Mesendoderm (in vitro differentiated cells): ENCODE results near the gene RIMS1.

Experiments used
- DNase-seq: peaks from one replicate; pipeline ENCODE4 v3.0.0; 2013
- H2AK5ac ChIP-seq: 2 replicates; pipeline ENCODE4 v1.6.1; 2013; ENCODE audit warnings: low read length, inconsistent platforms
- H2BK120ac ChIP-seq: 2 replicates; pipeline ENCODE4 v1.6.1; 2013; ENCODE audit warnings: low read depth, mild to moderate bottlenecking, low read length, moderate library complexity, mixed read lengths
- H2BK15ac ChIP-seq: replicated peaks from 2 replicates; pipeline ENCODE4 v1.6.1; 2013; ENCODE audit warnings: low read depth, mild to moderate bottlenecking, moderate library complexity
- H2BK5ac ChIP-seq: 2 replicates; pipeline ENCODE4 v1.6.1; 2013; ENCODE audit warnings: low read length, inconsistent platforms
- H3K18ac ChIP-seq: 2 replicates; pipeline ENCODE4 v1.6.1; 2013; ENCODE audit warnings: mild to moderate bottlenecking, low read length, mixed read lengths
- H3K23ac ChIP-seq: one replicate; pipeline ENCODE4 v1.6.1; 2013; ENCODE audit warnings: low read length
- H3K27ac ChIP-seq: 2 replicates; pipeline ENCODE4 v1.5.1; 2013; ENCODE audit warnings: low read depth, mild to moderate bottlenecking, inconsistent platforms, low read length, moderate library complexity
- H3K27me3 ChIP-seq: 2 replicates; pipeline ENCODE4 v1.6.1; 2013; ENCODE audit warnings: low read length, control low read depth, mild to moderate bottlenecking, inconsistent platforms; ENCODE audit not compliant: insufficient read depth, poor library complexity
- H3K36me3 ChIP-seq: 2 replicates; pipeline ENCODE4 v1.6.1; 2013; ENCODE audit warnings: low read length, inconsistent platforms; ENCODE audit not compliant: control insufficient read depth, insufficient read depth
- H3K4ac ChIP-seq: one replicate; pipeline ENCODE4 v1.6.1; 2013; ENCODE audit warnings: low read depth, mild to moderate bottlenecking, low read length, moderate library complexity
- H3K4me1 ChIP-seq: 2 replicates; pipeline ENCODE4 v1.6.1; 2013; ENCODE audit warnings: low read depth, low read length, inconsistent platforms; ENCODE audit not compliant: control insufficient read depth
- H3K4me2 ChIP-seq: 2 replicates; pipeline ENCODE4 v1.6.1; 2013; ENCODE audit warnings: low read length
- H3K4me3 ChIP-seq: 2 replicates; pipeline ENCODE4 v1.5.1; 2013; ENCODE audit warnings: mild to moderate bottlenecking, low read length
- H3K56ac ChIP-seq: one replicate; pipeline ENCODE4 v1.6.1; 2013; ENCODE audit warnings: low read length
- H3K79me1 ChIP-seq: 2 replicates; pipeline ENCODE4 v1.6.1; 2013; ENCODE audit warnings: low read length, inconsistent platforms
- H3K79me2 ChIP-seq: 2 replicates; pipeline ENCODE4 v1.6.1; 2013; ENCODE audit warnings: mild to moderate bottlenecking, low read length; ENCODE audit not compliant: control insufficient read depth, insufficient read depth
- H3K9ac ChIP-seq: 2 replicates; pipeline ENCODE4 v1.6.1; 2013; ENCODE audit warnings: low read length, inconsistent platforms
- H4K5ac ChIP-seq: one replicate; pipeline ENCODE4 v1.6.1; 2013; ENCODE audit warnings: low read length
- H4K8ac ChIP-seq: one replicate; pipeline ENCODE4 v1.6.1; 2013; ENCODE audit warnings: low read depth, mild to moderate bottlenecking, control low read depth, low read length, moderate library complexity
- WGBS: extraction: QIAGEN DNeasy Blood & Tissue Kit; methylation state at CpG from one replicate; pipeline ENCODE4 v1.1.7; 2013; ENCODE audit warnings: low lambda C conversion rate, missing lambda C conversion rate; ENCODE audit not compliant: insufficient coverage; ENCODE audit errors: extremely low coverage; 5-methylcytosine and 5-hydroxymethylcytosine counted together

RIMS1 gene

DNA sequence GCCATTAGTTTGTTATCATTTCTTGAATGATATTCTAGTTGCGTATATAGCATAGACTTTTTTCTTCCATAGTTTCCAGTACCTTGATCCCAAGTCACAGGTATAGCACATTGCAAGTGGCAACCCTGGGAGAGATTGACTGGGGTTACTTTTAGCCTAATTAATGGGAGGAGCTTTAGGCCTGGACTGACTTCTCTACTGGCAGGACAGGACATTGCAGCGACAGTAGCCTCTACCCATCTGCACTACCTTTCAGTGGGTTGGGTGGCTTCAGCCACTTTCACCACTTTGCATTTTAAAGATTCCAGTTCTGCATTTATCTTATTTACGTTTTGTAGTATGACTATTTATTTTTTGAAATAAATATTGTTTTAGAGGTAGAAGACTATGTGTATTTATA lies 320.3 kb downstream of the RIMS1 start:
- Histone ChIP-seq H3K9ac (no peak overlapping the region), H3K4me3 (no peak overlapping the region), H3K23ac (no peak overlapping the region), H3K56ac (no peak overlapping the region), H3K4ac (no peak overlapping the region), H3K4me2 (no peak overlapping the region), H4K5ac (no peak overlapping the region), H4K8ac (no peak overlapping the region), H2BK15ac (no peak overlapping the region), H3K27me3 (no peaks in the 10 kb centered on the region), H3K36me3 (no peaks in the 10 kb centered on the region), H2BK5ac (no peak overlapping the region), H3K79me2 (no peaks in the 10 kb centered on the region), H3K4me1 (no peaks in the 10 kb centered on the region), H2AK5ac (no peak overlapping the region), H2BK120ac (no peak overlapping the region), H3K79me1 (no peaks in the 10 kb centered on the region), H3K18ac (no peak overlapping the region), H3K27ac (no peak overlapping the region)
- no CpG with 5 or more reads among the region's 3 CpGs for whole genome bisulfite sequencing
- DNase-seq = peak; percentile 28

DNA sequence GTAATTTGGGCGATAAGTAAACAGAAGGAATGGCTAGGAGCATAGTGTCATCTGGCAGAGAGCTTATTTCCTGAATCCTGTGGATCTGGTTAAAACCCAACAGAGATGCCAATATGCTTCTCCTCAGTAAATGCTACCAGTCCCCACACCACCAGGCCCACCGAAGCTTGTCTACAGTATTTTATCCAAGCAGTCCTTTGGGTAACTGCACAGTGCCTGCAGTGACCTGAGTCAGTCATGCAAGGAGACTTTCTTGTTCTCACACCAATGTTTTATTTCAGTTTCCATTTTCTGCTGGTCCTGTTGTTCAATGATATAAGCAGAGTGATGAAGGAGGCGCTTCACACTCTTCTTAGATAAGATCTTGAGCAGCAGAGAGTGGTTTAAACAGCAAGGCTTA lies 326.3 kb downstream of the RIMS1 start:
- no peak overlapping the region for H2AK5ac ChIP-seq
- no peaks in the 10 kb centered on the region for H3K27me3 ChIP-seq
- no peaks in the 10 kb centered on the region for H3K79me2 ChIP-seq
- H3K56ac ChIP-seq = no peak overlapping the region
- WGBS = no CpG with 5 or more reads among the region's 3 CpGs
- no peaks in the 10 kb centered on the region for H3K36me3 ChIP-seq
- no peak overlapping the region for H3K18ac ChIP-seq
- H2BK120ac ChIP-seq = no peak overlapping the region
- no peak overlapping the region for H4K5ac ChIP-seq
- H3K4me2 ChIP-seq = no peak overlapping the region
- no peaks in the 10 kb centered on the region for H3K79me1 ChIP-seq
- no peak overlapping the region for H3K4ac ChIP-seq
- DNase-seq = no peak
- no peak overlapping the region for H3K23ac ChIP-seq
- H3K27ac ChIP-seq = no peak overlapping the region
- H2BK15ac ChIP-seq = no peak overlapping the region
- H3K4me3 ChIP-seq = no peak overlapping the region
- H4K8ac ChIP-seq = no peak overlapping the region
- H3K4me1 ChIP-seq = no peaks in the 10 kb centered on the region
- H3K9ac ChIP-seq = no peak overlapping the region
- no peak overlapping the region for H2BK5ac ChIP-seq

DNA sequence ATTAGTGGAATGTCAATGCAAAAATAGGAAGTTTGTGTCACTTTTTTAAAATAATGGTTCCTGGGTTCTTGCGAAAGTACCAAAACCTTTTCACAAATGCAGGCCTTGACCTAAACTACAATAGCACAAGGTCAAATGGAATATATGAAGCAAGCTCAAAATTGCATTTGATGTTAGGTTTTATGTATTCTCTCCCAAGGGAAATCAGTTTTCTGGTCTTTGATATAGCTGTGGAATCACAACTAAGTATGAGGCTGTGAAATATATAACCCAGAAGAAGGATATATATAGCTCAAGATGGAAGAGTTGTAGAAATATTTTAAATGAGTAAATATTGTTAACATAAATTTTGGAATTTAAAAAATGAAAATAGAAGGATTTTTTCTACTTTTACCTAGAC lies 327.3 kb downstream of the RIMS1 start:
- no peak overlapping the region for H3K4me3 ChIP-seq
- no peak overlapping the region for H2BK5ac ChIP-seq
- no peak overlapping the region for H3K56ac ChIP-seq
- no peak overlapping the region for H3K23ac ChIP-seq
- H3K27me3 ChIP-seq = no peaks in the 10 kb centered on the region
- H2AK5ac ChIP-seq = no peak overlapping the region
- no peak overlapping the region for H3K18ac ChIP-seq
- no peak overlapping the region for H4K5ac ChIP-seq
- H2BK120ac ChIP-seq = no peak overlapping the region
- H3K79me2 ChIP-seq = no peaks in the 10 kb centered on the region
- no peak for DNase-seq
- H3K4ac ChIP-seq = no peak overlapping the region
- H3K79me1 ChIP-seq = no peaks in the 10 kb centered on the region
- H2BK15ac ChIP-seq = no peak overlapping the region
- H3K4me2 ChIP-seq = no peak overlapping the region
- H3K9ac ChIP-seq = no peak overlapping the region
- no peaks in the 10 kb centered on the region for H3K36me3 ChIP-seq
- H3K4me1 ChIP-seq = no peaks in the 10 kb centered on the region
- H4K8ac ChIP-seq = no peak overlapping the region
- no peak overlapping the region for H3K27ac ChIP-seq
- no CpG with 5 or more reads among the region's 1 CpG for WGBS

DNA sequence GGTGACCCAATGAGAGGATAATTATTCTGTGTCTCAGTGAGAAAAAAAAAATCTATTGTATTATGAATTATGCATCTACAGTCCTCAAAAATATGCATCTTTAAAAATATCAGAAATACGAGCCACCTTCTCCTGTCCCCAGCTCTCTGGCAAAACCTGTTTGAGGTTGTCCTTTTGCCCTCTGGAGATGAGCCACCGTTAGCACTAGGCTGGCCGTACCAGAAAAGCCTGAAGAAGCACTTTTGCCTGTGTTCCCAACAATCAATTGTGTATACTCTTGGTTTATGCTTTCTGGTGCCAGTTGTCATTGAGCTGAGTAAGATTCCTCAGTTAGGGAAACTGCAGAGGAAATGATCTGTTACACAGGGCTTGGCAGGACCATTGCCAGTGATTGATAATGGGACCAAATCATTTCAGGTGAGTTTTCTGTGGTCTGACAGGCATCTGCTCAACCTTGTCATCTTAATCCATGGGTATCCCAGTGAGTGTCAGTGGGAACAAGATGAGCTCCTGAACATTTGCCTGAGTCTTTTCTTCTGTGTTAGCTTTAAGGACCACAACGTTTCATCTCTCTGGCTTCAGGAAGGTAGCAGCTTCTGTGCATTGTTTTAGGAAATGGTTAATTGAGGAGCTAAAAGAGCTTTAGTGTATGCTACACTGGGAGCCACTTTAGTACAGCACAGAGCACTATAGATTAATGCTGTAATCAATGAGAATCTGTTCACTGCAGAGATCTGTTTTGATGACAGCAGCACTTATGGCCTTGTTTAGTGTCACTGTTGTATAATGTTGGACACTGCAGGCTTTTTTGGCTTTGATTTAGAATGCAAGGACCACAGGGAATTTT lies 330.1 kb downstream of the RIMS1 start:
- Histone ChIP-seq H2BK5ac (no peak overlapping the region), H3K27me3 (no peaks in the 10 kb centered on the region), H2BK120ac (no peak overlapping the region), H3K18ac (no peak overlapping the region), H2BK15ac (no peak overlapping the region), H3K23ac (no peak overlapping the region), H3K36me3 (no peaks in the 10 kb centered on the region), H3K56ac (no peak overlapping the region), H3K79me1 (no peaks in the 10 kb centered on the region), H3K4me3 (no peak overlapping the region), H3K4me2 (no peak overlapping the region), H3K4ac (no peak overlapping the region), H3K79me2 (no peaks in the 10 kb centered on the region), H3K9ac (no peak overlapping the region), H4K5ac (no peak overlapping the region), H3K4me1 (no peaks in the 10 kb centered on the region), H4K8ac (no peak overlapping the region), H3K27ac (no peak overlapping the region), H2AK5ac (no peak overlapping the region)
- no CpG with 5 or more reads among the region's 4 CpGs for WGBS
- DNase-seq = no peak

DNA sequence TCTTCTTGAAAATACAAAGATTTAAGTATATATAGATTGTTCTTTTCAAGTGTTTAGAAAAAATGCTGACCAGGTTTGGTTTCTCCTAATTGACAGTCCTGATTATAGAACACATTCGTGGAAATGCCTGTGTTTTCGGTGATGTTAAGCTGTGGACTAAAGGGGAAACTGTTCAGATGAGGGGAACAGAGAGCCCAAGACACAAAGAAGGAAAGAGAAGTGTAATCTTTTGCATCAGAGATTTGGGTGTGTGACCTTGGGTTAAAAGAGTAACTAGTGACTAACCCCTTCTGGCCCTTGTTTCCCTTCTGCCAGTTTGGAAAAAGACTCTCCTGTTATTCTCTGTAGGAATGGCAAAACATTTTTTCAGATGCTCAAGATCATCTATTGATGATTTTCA lies 331.3 kb downstream of the RIMS1 start:
- no CpG with 5 or more reads among the region's 2 CpGs for WGBS
- no peak overlapping the region for H3K4me3 ChIP-seq
- H4K5ac ChIP-seq = no peak overlapping the region
- H3K79me1 ChIP-seq = no peaks in the 10 kb centered on the region
- H3K9ac ChIP-seq = no peak overlapping the region
- H2BK120ac ChIP-seq = no peak overlapping the region
- H3K79me2 ChIP-seq = no peaks in the 10 kb centered on the region
- H3K4me2 ChIP-seq = no peak overlapping the region
- H3K27me3 ChIP-seq = no peaks in the 10 kb centered on the region
- H3K18ac ChIP-seq = no peak overlapping the region
- H2BK15ac ChIP-seq = no peak overlapping the region
- no peak overlapping the region for H2BK5ac ChIP-seq
- no peaks in the 10 kb centered on the region for H3K36me3 ChIP-seq
- no peak overlapping the region for H4K8ac ChIP-seq
- no peak overlapping the region for H3K27ac ChIP-seq
- no peak overlapping the region for H3K23ac ChIP-seq
- no peak overlapping the region for H3K4ac ChIP-seq
- no peaks in the 10 kb centered on the region for H3K4me1 ChIP-seq
- no peak for DNase-seq
- no peak overlapping the region for H2AK5ac ChIP-seq
- H3K56ac ChIP-seq = no peak overlapping the region

DNA sequence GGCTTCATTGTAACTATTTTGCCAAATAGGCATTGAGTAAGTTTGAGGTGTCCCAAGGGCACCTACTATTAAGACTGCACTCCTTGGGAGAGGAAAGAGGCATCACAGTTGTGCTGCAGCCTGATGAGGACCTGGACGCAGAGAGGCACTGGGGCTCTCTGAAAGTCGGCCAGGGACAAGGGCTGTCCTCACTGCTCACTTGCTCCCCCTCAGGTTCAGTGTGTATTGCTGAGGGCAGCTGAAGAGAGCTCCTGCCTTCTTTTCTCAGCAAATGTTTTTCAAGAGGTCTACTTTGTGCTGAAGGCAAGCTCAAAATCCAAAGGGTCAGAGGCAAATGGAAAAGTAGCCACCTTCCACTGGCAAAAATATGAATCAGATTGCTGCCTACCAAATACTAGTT lies 331.8 kb downstream of the RIMS1 start:
- no peak overlapping the region for H3K4ac ChIP-seq
- no peak overlapping the region for H3K4me2 ChIP-seq
- H3K9ac ChIP-seq = no peak overlapping the region
- no peaks in the 10 kb centered on the region for H3K79me2 ChIP-seq
- no peak overlapping the region for H3K4me3 ChIP-seq
- H3K79me1 ChIP-seq = no peaks in the 10 kb centered on the region
- no peaks in the 10 kb centered on the region for H3K36me3 ChIP-seq
- H2BK15ac ChIP-seq = no peak overlapping the region
- H2BK120ac ChIP-seq = no peak overlapping the region
- H4K5ac ChIP-seq = no peak overlapping the region
- peak; percentile 81 for DNase-seq
- no peak overlapping the region for H3K18ac ChIP-seq
- no CpG with 5 or more reads among the region's 2 CpGs for WGBS
- no peaks in the 10 kb centered on the region for H3K4me1 ChIP-seq
- H3K27ac ChIP-seq = no peak overlapping the region
- H2BK5ac ChIP-seq = no peak overlapping the region
- no peak overlapping the region for H2AK5ac ChIP-seq
- H4K8ac ChIP-seq = no peak overlapping the region
- no peak overlapping the region for H3K23ac ChIP-seq
- no peak overlapping the region for H3K56ac ChIP-seq
- no peaks in the 10 kb centered on the region for H3K27me3 ChIP-seq
